Esophagus squamous epithelium (tissue), 5 donors: Measurements from ENCODE around the gene DDX39B. TPM values are rescaled to one million over a fixed set of nuclear protein-coding genes. Genes with fewer than 3 reads are reported as not detected.

Experiments used
- DNase-seq: peaks from one replicate; lab custom pipeline; 2025; lab: John Stamatoyannopoulos, UW
- H3K27ac ChIP-seq, 4 donors: fragments of 200-600 bp; sonication (generic); one replicate each; pipeline ENCODE4 v1.5.1; 2016 to 2019; ENCODE audit warnings: mild to moderate bottlenecking in 1 of 4
- H3K27me3 ChIP-seq, 4 donors: fragments of 200-600 bp; sonication (generic); 1 replicate in 3 of 4; 2 replicates in 1 of 4; pipeline versions ENCODE4 v1.5.1 to v1.6.0; 2017 to 2021; ENCODE audit warnings: antibody characterized with exemption in 1 of 4
- H3K36me3 ChIP-seq, 3 donors: fragments of 200-600 bp; sonication (generic); one replicate each; pipeline ENCODE4 v1.5.1; 2016 to 2019
- H3K4me1 ChIP-seq, 3 donors: fragments of 200-600 bp; sonication (generic); one replicate each; pipeline ENCODE4 v1.5.1; 2017 to 2019
- H3K4me3 ChIP-seq, 4 donors: fragments of 200-600 bp; sonication (generic); 1 replicate in 3 of 4; 2 replicates in 1 of 4; pipeline ENCODE4 v1.5.1; 2016 to 2019; ENCODE audit warnings: mild to moderate bottlenecking in 2 of 4, moderate library complexity in 1 of 4
- H3K9me3 ChIP-seq, 3 donors: fragments of 200-600 bp; sonication (generic); one replicate each; pipeline ENCODE4 v1.5.1; 2016 to 2019
- CTCF ChIP-seq, 6 experiments: fragments of 450-650 bp in 4 of 6; fragments of 200-600 bp in 2 of 6; sonication (generic) in 2 of 6; IDR thresholded peaks; one replicate each; pipeline ENCODE4 v1.5.1; 2016 to 2019; ENCODE audit warnings: antibody characterized with exemption in 6 of 6, mild to moderate bottlenecking in 4 of 6, moderate library complexity in 4 of 6
- POLR2A ChIP-seq, 4 donors: fragments of 450-650 bp; IDR thresholded peaks; one replicate each; pipeline ENCODE4 v1.6.1; 2017; ENCODE audit warnings: antibody characterized with exemption in 4 of 4, mild to moderate bottlenecking in 4 of 4, moderate library complexity in 3 of 4
- WGBS, 2 donors: methylation state at CpG; one replicate each; pipeline ENCODE4 v1.1.5; 2018; 5-methylcytosine and 5-hydroxymethylcytosine counted together
- intact Hi-C: fragments of 100-400 bp; cut with DNase I; formaldehyde crosslinking; loops from one replicate; pipeline ENCODE4 v1.15.0; 2022
- total RNA-seq, 4 donors: library from RNA; depleted of rRNA; stranded (reverse); fragments of >200 nt; gene quantifications; one replicate each; pipeline ENCODE4 v1.1.0, GENCODE V29; 2016
- donor health status: DM: yes; HTN: yes; CAD: no.

Gene DDX39B
- total RNA-seq, 4 donors from 2014 or later, result 173 to 320 (median 259) TPM

GRCh38 chr6:31535538-31536324 lies 6.1 kb downstream of the DDX39B start:
- H3K36me3 ChIP-seq, result peaks cover 58 to 97% (median 79%) of the 10 kb centered on the region in 3 donors

GRCh38 chr6:31534521-31535040 lies 7.2 kb downstream of the DDX39B start:
- H3K9me3 ChIP-seq, result no peaks in the 10 kb centered on the region
- no peak overlapping the region for H3K27ac ChIP-seq
- DNase-seq, result no peak
- H3K27me3 ChIP-seq, result no peaks in the 10 kb centered on the region
- peaks cover 57 to 100% (median 84%) of the 10 kb centered on the region in 3 donors for H3K36me3 ChIP-seq
- no peak overlapping the region for H3K4me3 ChIP-seq
- H3K4me1 ChIP-seq, result peaks cover 11 to 35% (median 19%) of the 10 kb centered on the region in 3 donors
- 88 to 89% methylated on average over 24 of the region's 24 CpGs for WGBS, 2 donors
- intact Hi-C loops, result no loop called here
- no peak for TF ChIP-seq CTCF (IDR thresholded peaks at IDR 0.05)
- TF ChIP-seq POLR2A (IDR thresholded peaks at IDR 0.05), result no peak

More at GRCh38 chr6:31535538-31536324, 6.1 kb downstream of the DDX39B start:
- Histone ChIP-seq H3K27me3 (no peaks in the 10 kb centered on the region), H3K4me1 (peaks cover 18 to 47% (median 30%) of the 10 kb centered on the region in 3 donors), H3K4me3 (no peak overlapping the region), H3K9me3 (no peaks in the 10 kb centered on the region), H3K27ac (no peak overlapping the region)
- 29 to 30% methylated on average over 2 of the region's 2 CpGs for WGBS, 2 donors
- TF ChIP-seq CTCF (IDR thresholded peaks at IDR 0.05) (no peak), POLR2A (IDR thresholded peaks at IDR 0.05) (no peak)
- DNase-seq, result no peak
- intact Hi-C loops, result no loop called here

DNA sequence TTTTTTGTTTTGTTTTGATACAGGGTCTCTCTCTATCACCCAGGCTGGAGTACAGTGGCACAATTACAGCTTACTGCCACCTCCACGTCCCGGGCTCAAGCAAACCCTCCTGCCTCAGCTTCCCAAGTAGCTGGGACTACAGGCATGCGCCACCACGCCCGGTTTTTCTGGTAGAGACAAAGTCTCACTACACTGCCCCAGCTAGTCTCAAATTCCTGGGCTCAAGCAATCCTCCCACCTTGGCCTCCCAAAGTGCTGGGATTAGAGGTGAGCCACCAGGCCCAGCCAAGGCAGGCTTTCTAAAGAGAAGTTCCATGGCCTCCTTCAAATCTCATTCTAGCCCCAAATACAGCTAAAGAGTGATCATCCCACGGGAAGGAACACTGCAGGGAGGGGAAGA lies 7.8 kb downstream of the DDX39B start:
- H3K27me3 ChIP-seq, result no peaks in the 10 kb centered on the region
- H3K27ac ChIP-seq, result no peak overlapping the region
- H3K4me3 ChIP-seq, result no peak overlapping the region
- no peaks in the 10 kb centered on the region for H3K9me3 ChIP-seq
- WGBS, 2 donors, result 85 to 90% methylated on average over 6 of the region's 6 CpGs
- DNase-seq, result no peak
- no peak for TF ChIP-seq POLR2A (IDR thresholded peaks at IDR 0.05)
- TF ChIP-seq CTCF (IDR thresholded peaks at IDR 0.05), result no peak
- peaks cover 51 to 100% (median 84%) of the 10 kb centered on the region in 3 donors for H3K36me3 ChIP-seq
- H3K4me1 ChIP-seq, result peaks cover 6 to 30% (median 14%) of the 10 kb centered on the region in 3 donors
- intact Hi-C loops, result no loop called here

GRCh38 chr6:31533455-31533841 lies 8.4 kb downstream of the DDX39B start:
- peaks cover 46 to 96% (median 83%) of the 10 kb centered on the region in 3 donors for H3K36me3 ChIP-seq
- no peak overlapping the region for H3K27ac ChIP-seq
- TF ChIP-seq CTCF (IDR thresholded peaks at IDR 0.05) (no peak), POLR2A (IDR thresholded peaks at IDR 0.05) (no peak)
- H3K4me1 ChIP-seq, result peaks cover under 1 to 24% (median 8%) of the 10 kb centered on the region in 3 donors
- WGBS, 2 donors, result 82 to 84% methylated on average over 1 of the region's 1 CpG
- H3K9me3 ChIP-seq, result no peaks in the 10 kb centered on the region
- H3K27me3 ChIP-seq, result no peaks in the 10 kb centered on the region
- no peak overlapping the region for H3K4me3 ChIP-seq
- DNase-seq, result no peak
- intact Hi-C loops, result no loop called here
